Measurements from ENCODE around the gene CPM. TPM values are rescaled to one million over a fixed set of nuclear protein-coding genes. Genes with fewer than 3 reads are reported as not detected.

CPM gene
- polyA plus RNA-seq, 1 donor (not counting 4 experiments of a cell fraction or from before 2014, with no cell fraction given): 2.5 TPM

DNA sequence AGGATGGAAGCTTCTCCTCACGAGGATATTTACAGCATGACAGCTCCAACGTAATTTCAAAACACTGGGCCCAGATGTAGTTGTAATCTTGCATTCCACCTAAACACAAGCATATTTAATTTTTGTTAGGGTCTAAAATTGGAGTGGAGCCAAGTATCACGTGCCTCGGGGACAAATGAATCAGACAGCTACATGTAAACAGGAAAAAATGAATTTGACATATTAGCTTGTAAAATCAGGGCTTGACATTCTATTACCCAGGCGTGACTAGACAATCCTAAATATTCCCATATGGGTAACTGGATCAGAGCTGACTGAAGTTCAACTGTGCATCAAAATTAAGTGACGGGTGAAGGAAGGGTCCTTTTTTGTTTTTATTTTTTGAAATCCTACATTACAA, 66.0 kb downstream of the CPM start:
- Histone ChIP-seq H3K27me3 (ENCODE audit: control insufficient read depth, extremely low read depth, insufficient read depth, low read length) (no peaks in the 10 kb centered on the region), H3K9me1 (ENCODE audit: control insufficient read depth, extremely low read depth, insufficient read depth, low read length) (no peaks in the 10 kb centered on the region), H3K4me3 (ENCODE audit: control insufficient read depth in 2 of 3, extremely low read depth in 1 of 3, insufficient read depth in 2 of 3, low read depth in 1 of 3, low read length in 3 of 3) (no peak overlapping the region), H3K36me3 (ENCODE audit: control insufficient read depth in 2 of 2, extremely low read depth in 1 of 2, insufficient read depth in 2 of 2, low read length in 2 of 2) (no peaks in the 10 kb centered on the region), H3K9ac (ENCODE audit: control insufficient read depth, extremely low read depth, insufficient read depth, low read length) (no peak overlapping the region), H2AFZ (ENCODE audit: control insufficient read depth, low read length) (no peak overlapping the region), H3K27ac (ENCODE audit: control insufficient read depth, insufficient read depth, low read length) (no peak overlapping the region), H3K4me1 (ENCODE audit: control insufficient read depth, extremely low read depth, insufficient read depth, low read length) (peaks cover 11% of the 10 kb centered on the region), H3K79me2 (ENCODE audit: control insufficient read depth, insufficient read depth, low read length) (no peaks in the 10 kb centered on the region), H4K20me1 (ENCODE audit: control insufficient read depth, extremely low read depth, insufficient read depth, low read length) (no peaks in the 10 kb centered on the region), H3K4me2 (ENCODE audit: control insufficient read depth, extremely low read depth, insufficient read depth, low read depth, low read length) (no peak overlapping the region), H3K9me3 (ENCODE audit: control insufficient read depth, low read depth, low read length) (no peaks in the 10 kb centered on the region)
- DNase-seq (ENCODE audit: low read depth, low spot score) (no peak), FAIRE-seq (no peak)
- TF ChIP-seq, protein P1, sequence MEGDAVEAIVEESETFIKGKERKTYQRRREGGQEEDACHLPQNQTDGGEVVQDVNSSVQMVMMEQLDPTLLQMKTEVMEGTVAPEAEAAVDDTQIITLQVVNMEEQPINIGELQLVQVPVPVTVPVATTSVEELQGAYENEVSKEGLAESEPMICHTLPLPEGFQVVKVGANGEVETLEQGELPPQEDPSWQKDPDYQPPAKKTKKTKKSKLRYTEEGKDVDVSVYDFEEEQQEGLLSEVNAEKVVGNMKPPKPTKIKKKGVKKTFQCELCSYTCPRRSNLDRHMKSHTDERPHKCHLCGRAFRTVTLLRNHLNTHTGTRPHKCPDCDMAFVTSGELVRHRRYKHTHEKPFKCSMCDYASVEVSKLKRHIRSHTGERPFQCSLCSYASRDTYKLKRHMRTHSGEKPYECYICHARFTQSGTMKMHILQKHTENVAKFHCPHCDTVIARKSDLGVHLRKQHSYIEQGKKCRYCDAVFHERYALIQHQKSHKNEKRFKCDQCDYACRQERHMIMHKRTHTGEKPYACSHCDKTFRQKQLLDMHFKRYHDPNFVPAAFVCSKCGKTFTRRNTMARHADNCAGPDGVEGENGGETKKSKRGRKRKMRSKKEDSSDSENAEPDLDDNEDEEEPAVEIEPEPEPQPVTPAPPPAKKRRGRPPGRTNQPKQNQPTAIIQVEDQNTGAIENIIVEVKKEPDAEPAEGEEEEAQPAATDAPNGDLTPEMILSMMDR (optimal IDR thresholded peaks at IDR 0.05 in 1 of 3, IDR thresholded peaks at IDR 0.05 in 1 of 3, conservative IDR thresholded peaks at IDR 0.05 in 1 of 3; ENCODE audit: extremely low read depth in 1 of 3, insufficient read depth in 2 of 3, low read length in 3 of 3): no peak
- dilution Hi-C loops (cut with MboI; ENCODE audit: extremely low pct_ligation_motif_present, low sequenced_read_pairs): no loop called here

DNA sequence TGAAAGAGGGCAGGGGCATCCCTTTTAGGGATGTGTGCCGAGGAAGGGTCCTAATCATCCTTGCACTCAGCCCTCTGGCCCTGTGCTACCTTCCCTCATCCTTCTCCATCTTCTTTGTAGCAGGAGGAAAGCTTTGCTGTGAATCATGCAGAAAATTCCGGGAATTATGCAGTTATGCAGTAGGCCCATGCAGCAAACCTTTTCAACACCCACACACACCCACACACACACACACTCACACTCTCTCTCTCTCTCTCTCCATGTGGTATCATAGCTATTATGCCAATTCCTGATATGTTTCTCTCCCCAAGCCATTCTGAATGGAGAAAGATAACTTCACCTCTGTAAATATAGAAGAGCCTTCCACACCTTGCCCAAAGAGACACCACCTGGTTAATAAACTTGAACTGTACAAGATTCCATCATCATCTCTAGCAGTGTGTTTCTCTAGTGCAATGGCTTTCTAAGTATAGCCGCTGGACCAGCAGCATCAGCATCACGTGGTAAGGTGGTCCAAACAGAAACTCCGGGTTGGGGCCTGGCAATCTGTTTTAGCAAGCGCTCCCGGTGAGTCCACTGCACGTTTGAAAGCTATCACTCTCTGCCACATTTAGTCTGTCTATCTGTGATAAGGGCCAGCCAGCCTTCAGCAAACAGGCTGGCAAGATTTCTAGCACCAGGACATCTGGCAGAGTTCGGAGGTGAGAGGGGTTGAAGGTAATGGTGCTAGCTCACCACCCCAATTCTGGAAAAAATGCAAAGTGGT, 67.4 kb downstream of the CPM start:
- no peak for FAIRE-seq
- no peak overlapping the region for H3K9ac ChIP-seq (ENCODE audit: control insufficient read depth, extremely low read depth, insufficient read depth, low read length)
- H3K27me3 ChIP-seq (ENCODE audit: control insufficient read depth, extremely low read depth, insufficient read depth, low read length): no peaks in the 10 kb centered on the region
- dilution Hi-C loops (cut with MboI; ENCODE audit: extremely low pct_ligation_motif_present, low sequenced_read_pairs): no loop called here
- H3K4me1 ChIP-seq (ENCODE audit: control insufficient read depth, extremely low read depth, insufficient read depth, low read length): peaks cover 11% of the 10 kb centered on the region
- H3K36me3 ChIP-seq (ENCODE audit: control insufficient read depth in 2 of 2, extremely low read depth in 1 of 2, insufficient read depth in 2 of 2, low read length in 2 of 2): no peaks in the 10 kb centered on the region
- H4K20me1 ChIP-seq (ENCODE audit: control insufficient read depth, extremely low read depth, insufficient read depth, low read length): no peaks in the 10 kb centered on the region
- no peak overlapping the region for H3K4me3 ChIP-seq (ENCODE audit: control insufficient read depth in 2 of 3, extremely low read depth in 1 of 3, insufficient read depth in 2 of 3, low read depth in 1 of 3, low read length in 3 of 3)
- H3K4me2 ChIP-seq (ENCODE audit: control insufficient read depth, extremely low read depth, insufficient read depth, low read depth, low read length): no peak overlapping the region
- TF ChIP-seq, protein P1 (optimal IDR thresholded peaks at IDR 0.05 in 1 of 3, IDR thresholded peaks at IDR 0.05 in 1 of 3, conservative IDR thresholded peaks at IDR 0.05 in 1 of 3; ENCODE audit: extremely low read depth in 1 of 3, insufficient read depth in 2 of 3, low read length in 3 of 3): no peak
- TF ChIP-seq EZH2 (IDR thresholded peaks at IDR 0.05; ENCODE audit: low read length): no peak
- H3K9me3 ChIP-seq (ENCODE audit: control insufficient read depth, low read depth, low read length): no peaks in the 10 kb centered on the region
- H3K9me1 ChIP-seq (ENCODE audit: control insufficient read depth, extremely low read depth, insufficient read depth, low read length): no peaks in the 10 kb centered on the region
- H3K27ac ChIP-seq (ENCODE audit: control insufficient read depth, insufficient read depth, low read length): no peak overlapping the region
- DNase-seq (ENCODE audit: low read depth, low spot score): no peak
- H3K79me2 ChIP-seq (ENCODE audit: control insufficient read depth, insufficient read depth, low read length): no peaks in the 10 kb centered on the region
- no peak overlapping the region for H2AFZ ChIP-seq (ENCODE audit: control insufficient read depth, low read length)

All from keratinocyte (primary cell).